Esophagus (tissue), 2 donors: ENCODE measurements around the gene ZNF546. TPM values are rescaled to one million over a fixed set of nuclear protein-coding genes. Genes with fewer than 3 reads are reported as not detected.

Experiments
- H3K27ac ChIP-seq, 2 donors: one replicate each; pipeline ENCODE4 v1.5.1; 2013; ENCODE audit warnings: low read depth in 2 of 2, mild to moderate bottlenecking in 2 of 2, inconsistent platforms in 1 of 2, low read length in 1 of 2, moderate library complexity in 1 of 2
- H3K27me3 ChIP-seq, 2 donors: one replicate each; pipeline ENCODE4 v1.6.1; 2013; ENCODE audit warnings: low read length in 2 of 2, control low read depth in 1 of 2, mild to moderate bottlenecking in 1 of 2; ENCODE audit not compliant: insufficient read depth in 2 of 2, control insufficient read depth in 1 of 2
- H3K36me3 ChIP-seq, 2 donors: one replicate each; pipeline ENCODE4 v1.6.1; 2013; ENCODE audit warnings: low read length in 1 of 2; ENCODE audit not compliant: control insufficient read depth in 2 of 2, insufficient read depth in 2 of 2
- H3K4me1 ChIP-seq, 2 donors: one replicate each; pipeline ENCODE4 v1.6.1; 2013; ENCODE audit warnings: low read length in 1 of 2; ENCODE audit not compliant: control insufficient read depth in 2 of 2, insufficient read depth in 2 of 2
- H3K4me3 ChIP-seq, 2 donors: one replicate each; pipeline ENCODE4 v1.5.1; 2013; ENCODE audit warnings: low read length in 2 of 2, mild to moderate bottlenecking in 2 of 2, low read depth in 1 of 2, moderate library complexity in 1 of 2
- H3K9me3 ChIP-seq, 2 donors: one replicate each; pipeline ENCODE4 v1.6.1; 2013; ENCODE audit warnings: mild to moderate bottlenecking in 2 of 2, low read depth in 1 of 2, low read length in 1 of 2, moderate library complexity in 1 of 2; ENCODE audit not compliant: control insufficient read depth in 2 of 2, insufficient read depth in 1 of 2
- WGBS, 2 donors: extraction: QIAGEN DNeasy Blood & Tissue Kit; methylation state at CpG; one replicate each; pipeline ENCODE4 v1.1.7; 2013; 5-methylcytosine and 5-hydroxymethylcytosine counted together
- polyA plus RNA-seq, 2 donors: library from polyadenylated mRNA; stranded (reverse); fragments of 200-250 nt; gene quantifications; one replicate each; pipeline ENCODE4 v1.2.3, GENCODE V29; 2013
- donor health status: healthy with polysubstance abuse.
- donor health status: Bipolar disorder and iron deficiency.

Gene ZNF546
- polyA plus RNA-seq, 2 donors = 0.52 to 0.90 TPM

DNA sequence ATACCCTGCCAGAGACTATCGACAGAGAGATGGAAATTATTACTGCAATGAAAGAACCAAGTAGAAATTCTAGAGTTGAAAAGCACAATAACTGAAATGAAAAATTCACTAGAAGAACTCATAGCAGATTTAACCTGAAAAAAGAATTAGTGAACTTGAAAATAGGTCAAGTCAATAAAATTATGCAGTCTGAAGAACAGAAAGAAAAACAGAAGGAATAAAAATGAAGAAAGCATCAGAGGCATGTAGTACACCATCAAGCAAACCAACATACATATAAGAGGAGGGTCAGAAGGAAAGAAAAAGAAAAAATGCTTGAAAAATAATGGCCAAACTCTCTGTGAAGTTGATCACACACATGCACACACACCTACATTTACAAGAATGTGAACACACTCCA lies 62.8 kb downstream of the ZNF546 start:
- Histone ChIP-seq H3K27ac (no peak overlapping the region), H3K4me1 (peaks cover 0 to 7% of the 10 kb centered on the region in 2 donors), H3K27me3 (no peaks in the 10 kb centered on the region), H3K36me3 (no peaks in the 10 kb centered on the region), H3K9me3 (no peaks in the 10 kb centered on the region), H3K4me3 (no peak overlapping the region)
- WGBS, 2 donors = 93 to 95% methylated on average over 1 of the region's 1 CpG

DNA sequence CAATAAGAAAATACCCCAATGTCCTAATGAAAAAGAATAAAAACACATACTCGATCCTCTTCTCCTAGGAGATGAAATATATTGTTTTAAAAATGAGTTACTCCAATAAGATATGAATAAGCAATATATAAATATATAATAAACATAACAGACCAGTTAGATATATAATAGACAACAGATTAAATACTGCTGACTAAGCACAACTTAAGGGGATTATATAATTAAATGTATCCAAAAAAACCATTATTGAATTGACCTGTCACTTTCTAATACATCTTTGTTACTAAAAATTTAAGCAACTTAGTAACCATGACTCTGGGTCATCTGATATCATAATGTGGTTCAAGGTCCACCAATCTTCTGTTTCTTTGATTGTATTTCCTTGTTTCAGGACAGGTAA lies 73.2 kb downstream of the ZNF546 start:
- H3K4me1 ChIP-seq = no peaks in the 10 kb centered on the region
- H3K4me3 ChIP-seq = no peak overlapping the region
- H3K9me3 ChIP-seq = peaks cover 5 to 6% of the 10 kb centered on the region in 2 donors
- H3K27ac ChIP-seq = no peak overlapping the region
- H3K36me3 ChIP-seq = peaks cover 3 to 4% of the 10 kb centered on the region in 2 donors
- H3K27me3 ChIP-seq = no peaks in the 10 kb centered on the region
- WGBS, 2 donors = 96 to 98% methylated on average over 1 of the region's 1 CpG

Other genes with a start within 250 kb of the ZNF546 start
- gene LEUTX, start 218.2 kb upstream of the ZNF546 start, polyA plus RNA-seq = under 1 TPM in 1 of 2 donors, not detected in 1; 0.06 TPM
- 10 to 100 TPM in 1 of 2 donors, 1 to 10 TPM in 1; 6.8 to 13.0 TPM for gene DYRK1B, start 162.9 kb upstream of the ZNF546 start, polyA plus RNA-seq
- gene FBL, start 150.7 kb upstream of the ZNF546 start, polyA plus RNA-seq = 100 to 1,000 TPM; 174 to 366 TPM
- gene FCGBP, start 62.4 kb upstream of the ZNF546 start, polyA plus RNA-seq = 1 to 10 TPM; 2.3 to 3.0 TPM
- gene PSMC4, start 25.9 kb upstream of the ZNF546 start, polyA plus RNA-seq = 10 to 100 TPM; 50.1 to 73.8 TPM
- 1 to 10 TPM; 2.4 to 5.5 TPM for gene ZNF780B, start 59.2 kb downstream of the ZNF546 start, polyA plus RNA-seq
- gene ZNF780A, start 93.9 kb downstream of the ZNF546 start, polyA plus RNA-seq = 10 to 100 TPM; 17.7 to 20.9 TPM
- 10 to 100 TPM in 1 of 2 donors, 1 to 10 TPM in 1; 5.9 to 13.5 TPM for gene MAP3K10, start 194.4 kb downstream of the ZNF546 start, polyA plus RNA-seq
- gene TTC9B, start 221.3 kb downstream of the ZNF546 start, polyA plus RNA-seq = not detected
- under 1 TPM; 0.06 to 0.07 TPM for gene CCNP, start 229.6 kb downstream of the ZNF546 start, polyA plus RNA-seq